Measurements from ENCODE around the gene RNF183. TPM values are rescaled to one million over a fixed set of nuclear protein-coding genes. Genes with fewer than 3 reads are reported as not detected.

Gene RNF183
- total and polyA plus RNA-seq, 9 of the 15 experiments (the other 6 are each of a cell fraction or from before 2014, with no cell fraction given) = 0.04 to 2.0 (median 0.16) TPM; not detected in 5

DNA sequence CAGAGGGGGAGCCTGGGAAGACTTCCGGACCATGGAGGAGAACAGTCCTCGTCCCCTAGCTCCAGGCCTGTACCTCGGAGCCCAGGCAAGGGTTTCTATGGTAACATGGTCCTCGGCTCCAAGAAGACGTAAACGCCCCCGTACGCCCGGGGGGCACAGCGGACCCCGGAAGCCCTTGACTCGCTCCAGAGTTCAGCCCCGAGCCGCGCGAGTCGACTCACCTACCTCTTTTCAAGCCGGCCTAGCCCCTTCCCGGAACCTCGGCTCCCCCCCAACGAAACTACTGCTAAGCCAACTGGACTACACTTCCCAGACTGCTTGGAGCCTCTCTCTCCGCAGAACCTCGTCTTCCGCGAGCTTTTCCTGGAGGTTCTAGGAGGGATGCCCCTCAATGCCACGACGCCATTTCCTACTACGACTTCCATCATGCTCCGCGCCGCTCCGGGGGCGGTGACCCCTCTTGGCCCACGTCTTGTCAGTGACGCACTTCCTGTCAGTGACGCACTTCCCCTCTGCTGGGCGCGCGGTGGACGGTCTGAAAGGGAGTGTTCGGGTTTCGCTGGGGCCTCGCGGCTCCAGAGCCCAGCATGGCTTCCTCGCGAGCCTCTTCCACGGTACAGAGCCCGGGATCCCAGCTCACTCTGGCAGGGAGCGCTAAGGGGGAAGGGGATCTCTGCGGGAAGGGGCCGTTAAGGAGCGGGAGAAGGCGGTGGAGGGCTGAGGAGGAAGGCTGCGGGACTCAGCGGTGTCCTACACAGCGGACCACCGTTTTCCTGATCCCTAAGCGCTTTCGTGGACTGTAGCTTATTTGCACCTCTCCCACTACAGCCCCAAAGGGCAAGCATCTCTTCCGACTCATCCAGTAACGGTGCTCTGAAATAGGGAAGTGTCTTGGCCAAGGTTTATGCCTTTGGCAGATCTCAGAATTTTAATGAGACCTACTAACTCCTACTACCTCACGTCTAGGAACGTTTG lies 27.7 kb downstream of the RNF183 start, which contains the start of the genes CDC26 and PRPF4 (continued):
- TF ChIP-seq, protein P1, sequence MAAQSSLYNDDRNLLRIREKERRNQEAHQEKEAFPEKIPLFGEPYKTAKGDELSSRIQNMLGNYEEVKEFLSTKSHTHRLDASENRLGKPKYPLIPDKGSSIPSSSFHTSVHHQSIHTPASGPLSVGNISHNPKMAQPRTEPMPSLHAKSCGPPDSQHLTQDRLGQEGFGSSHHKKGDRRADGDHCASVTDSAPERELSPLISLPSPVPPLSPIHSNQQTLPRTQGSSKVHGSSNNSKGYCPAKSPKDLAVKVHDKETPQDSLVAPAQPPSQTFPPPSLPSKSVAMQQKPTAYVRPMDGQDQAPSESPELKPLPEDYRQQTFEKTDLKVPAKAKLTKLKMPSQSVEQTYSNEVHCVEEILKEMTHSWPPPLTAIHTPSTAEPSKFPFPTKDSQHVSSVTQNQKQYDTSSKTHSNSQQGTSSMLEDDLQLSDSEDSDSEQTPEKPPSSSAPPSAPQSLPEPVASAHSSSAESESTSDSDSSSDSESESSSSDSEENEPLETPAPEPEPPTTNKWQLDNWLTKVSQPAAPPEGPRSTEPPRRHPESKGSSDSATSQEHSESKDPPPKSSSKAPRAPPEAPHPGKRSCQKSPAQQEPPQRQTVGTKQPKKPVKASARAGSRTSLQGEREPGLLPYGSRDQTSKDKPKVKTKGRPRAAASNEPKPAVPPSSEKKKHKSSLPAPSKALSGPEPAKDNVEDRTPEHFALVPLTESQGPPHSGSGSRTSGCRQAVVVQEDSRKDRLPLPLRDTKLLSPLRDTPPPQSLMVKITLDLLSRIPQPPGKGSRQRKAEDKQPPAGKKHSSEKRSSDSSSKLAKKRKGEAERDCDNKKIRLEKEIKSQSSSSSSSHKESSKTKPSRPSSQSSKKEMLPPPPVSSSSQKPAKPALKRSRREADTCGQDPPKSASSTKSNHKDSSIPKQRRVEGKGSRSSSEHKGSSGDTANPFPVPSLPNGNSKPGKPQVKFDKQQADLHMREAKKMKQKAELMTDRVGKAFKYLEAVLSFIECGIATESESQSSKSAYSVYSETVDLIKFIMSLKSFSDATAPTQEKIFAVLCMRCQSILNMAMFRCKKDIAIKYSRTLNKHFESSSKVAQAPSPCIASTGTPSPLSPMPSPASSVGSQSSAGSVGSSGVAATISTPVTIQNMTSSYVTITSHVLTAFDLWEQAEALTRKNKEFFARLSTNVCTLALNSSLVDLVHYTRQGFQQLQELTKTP (IDR thresholded peaks at IDR 0.05; ENCODE audit: low read depth in 1 of 2, partially characterized antibody in 2 of 2) = peak in 1 of 2 experiments; percentile 91
- TF ChIP-seq SIN3B (IDR thresholded peaks at IDR 0.05; ENCODE audit: low read depth) (peak; percentile 80), KLF1 (tag; IDR thresholded peaks at IDR 0.05) (0 out of 2 replicates have a peak, but pooled peaks have one; percentile 13), ZNF324 (CRISPR knock-in tag; IDR thresholded peaks at IDR 0.05) (peak; percentile 33; the same call in 1 of the 2 replicates), MEF2A (IDR thresholded peaks at IDR 0.05; ENCODE audit: control insufficient read depth, low read depth, low read length) (0 out of 2 replicates have a peak, but pooled peaks have one; percentile 1), SIX5 (IDR thresholded peaks at IDR 0.05; ENCODE audit: borderline replicate concordance in 1 of 2, insufficient read depth in 1 of 2, low read depth in 1 of 2, low read length in 2 of 2) (peak; percentile 74 to 77), RBM22 (IDR thresholded peaks at IDR 0.05; ENCODE audit: low read depth, low read length, poor library complexity, severe bottlenecking) (no peak), DNMT1 (IDR thresholded peaks at IDR 0.05) (no peak), BDP1 (IDR thresholded peaks at IDR 0.05; ENCODE audit: insufficient read depth, insufficient read length) (no peak), TRIM24 (IDR thresholded peaks at IDR 0.05) (0 out of 4 replicates have a peak, but pooled peaks of 1 of the 2 experiments have one; percentile 7), CBFB (CRISPR knock-in tag; IDR thresholded peaks at IDR 0.05) (0 out of 2 replicates have a peak, but pooled peaks have one; percentile 22), RAD21 (CRISPR knock-in tag; conservative IDR thresholded peaks at IDR 0.05 in 1 of 2, IDR thresholded peaks at IDR 0.05 in 1 of 2) (no peak), RBM15 (IDR thresholded peaks at IDR 0.05; ENCODE audit: insufficient read depth, low read length) (no peak), KDM4B (IDR thresholded peaks at IDR 0.05; ENCODE audit: borderline replicate concordance in 2 of 2, low read depth in 1 of 2) (no peak; a peak in 1 of 4 replicates), CSDE1 (IDR thresholded peaks at IDR 0.05) (peak in 1 of 2 experiments; percentile 86; a peak in 2 of 4 replicates)
- TF ChIP-seq, protein P2, sequence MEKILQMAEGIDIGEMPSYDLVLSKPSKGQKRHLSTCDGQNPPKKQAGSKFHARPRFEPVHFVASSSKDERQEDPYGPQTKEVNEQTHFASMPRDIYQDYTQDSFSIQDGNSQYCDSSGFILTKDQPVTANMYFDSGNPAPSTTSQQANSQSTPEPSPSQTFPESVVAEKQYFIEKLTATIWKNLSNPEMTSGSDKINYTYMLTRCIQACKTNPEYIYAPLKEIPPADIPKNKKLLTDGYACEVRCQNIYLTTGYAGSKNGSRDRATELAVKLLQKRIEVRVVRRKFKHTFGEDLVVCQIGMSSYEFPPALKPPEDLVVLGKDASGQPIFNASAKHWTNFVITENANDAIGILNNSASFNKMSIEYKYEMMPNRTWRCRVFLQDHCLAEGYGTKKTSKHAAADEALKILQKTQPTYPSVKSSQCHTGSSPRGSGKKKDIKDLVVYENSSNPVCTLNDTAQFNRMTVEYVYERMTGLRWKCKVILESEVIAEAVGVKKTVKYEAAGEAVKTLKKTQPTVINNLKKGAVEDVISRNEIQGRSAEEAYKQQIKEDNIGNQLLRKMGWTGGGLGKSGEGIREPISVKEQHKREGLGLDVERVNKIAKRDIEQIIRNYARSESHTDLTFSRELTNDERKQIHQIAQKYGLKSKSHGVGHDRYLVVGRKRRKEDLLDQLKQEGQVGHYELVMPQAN (IDR thresholded peaks at IDR 0.05; ENCODE audit: borderline replicate concordance) = peak; percentile 93
- TF ChIP-seq, protein P3, sequence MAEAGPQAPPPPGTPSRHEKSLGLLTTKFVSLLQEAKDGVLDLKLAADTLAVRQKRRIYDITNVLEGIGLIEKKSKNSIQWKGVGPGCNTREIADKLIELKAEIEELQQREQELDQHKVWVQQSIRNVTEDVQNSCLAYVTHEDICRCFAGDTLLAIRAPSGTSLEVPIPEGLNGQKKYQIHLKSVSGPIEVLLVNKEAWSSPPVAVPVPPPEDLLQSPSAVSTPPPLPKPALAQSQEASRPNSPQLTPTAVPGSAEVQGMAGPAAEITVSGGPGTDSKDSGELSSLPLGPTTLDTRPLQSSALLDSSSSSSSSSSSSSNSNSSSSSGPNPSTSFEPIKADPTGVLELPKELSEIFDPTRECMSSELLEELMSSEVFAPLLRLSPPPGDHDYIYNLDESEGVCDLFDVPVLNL (CRISPR knock-in tag; IDR thresholded peaks at IDR 0.05; ENCODE audit: low read depth) = peak; percentile 45; the same call in 1 of the 2 replicates
